HCT116 (cell line): ENCODE data around the gene INPP4A. TPM values are rescaled to one million over a fixed set of nuclear protein-coding genes. Genes with fewer than 3 reads are reported as not detected.

Experiments used
- ATAC-seq: fragments of 200-7000 bp; cut with Tn5 transposase; 2 replicates; pipeline ENCODE4 v1.9.1; 2020; ENCODE audit warnings: mild to moderate bottlenecking, moderate library complexity
- BruUV-seq: library from RNA; stranded (reverse); fragments of 400-500 nt; replicated peaks from 2 replicates; lab custom pipeline; 2021; lab: Mats Ljungman, UMichigan
- CTCF ChIA-PET: fragments of 300-600 bp; sonication (Branson Sonifier 250); formaldehyde crosslinking; loops from one replicate; lab custom pipeline; 2021; ENCODE audit warnings: antibody characterized with exemption; lab: Charles Lee
- POLR2A ChIA-PET: fragments of 300-600, 350-600 bp; sonication (Branson Sonifier 250); formaldehyde crosslinking; loops from one replicate; lab custom pipeline; 2021; ENCODE audit warnings: antibody characterized with exemption; lab: Charles Lee
- RAD21 ChIA-PET, 2 experiments: fragments of 300-600 bp; sonication (Branson Sonifier 250); formaldehyde crosslinking; loops; one replicate each; lab custom pipeline; 2023; ENCODE audit warnings: low total read pairs in 2 of 2; ENCODE audit not compliant: uncharacterized antibody in 2 of 2, unreplicated experiment in 2 of 2, low non-redundant PET in 1 of 2; lab: Charles Lee
- DNase-seq: peaks from one replicate; pipeline ENCODE4 v3.0.0-alpha.2; 2010; ENCODE audit warnings: low read depth, low spot score
- H2AFZ ChIP-seq: fragments of 200-600 bp; shearing (Covaris generic), sonication (generic); 2 replicates; pipeline ENCODE4 v1.6.1; 2017; ENCODE audit warnings: low read depth, mixed run types, mixed read lengths, antibody characterized with exemption, low read length; ENCODE audit not compliant: poor library complexity, severe bottlenecking
- H3K27ac ChIP-seq: 2 replicates; pipeline ENCODE4 v1.5.1; 2012; ENCODE audit warnings: low read depth, low read length
- H3K27me3 ChIP-seq: fragments of 200-600 bp; sonication (generic); 2 replicates; pipeline ENCODE4 v1.6.1; 2016; ENCODE audit warnings: mixed run types, low read length, mixed read lengths; ENCODE audit not compliant: insufficient read depth
- H3K36me3 ChIP-seq, 2 experiments: fragments of 200-500 bp in 1 of 2; fragments of 200-600 bp in 1 of 2; sonication (Bioruptor generic) in 1 of 2; sonication (generic) in 1 of 2; 2 replicates each; pipeline versions ENCODE4 v1.5.1 to v1.6.1; 2014 to 2016; ENCODE audit warnings: low read length in 2 of 2, inconsistent platforms in 1 of 2, mixed read lengths in 1 of 2, mixed run types in 1 of 2; ENCODE audit not compliant: insufficient read depth in 2 of 2, control insufficient read depth in 1 of 2
- H3K4me1 ChIP-seq, 2 experiments: fragments of 200-600 bp in 1 of 2; sonication (generic) in 1 of 2; 2 replicates each; pipeline versions ENCODE4 v1.5.1 to v1.6.1; 2012 to 2017; ENCODE audit warnings: low read length in 2 of 2, inconsistent platforms in 1 of 2, mild to moderate bottlenecking in 1 of 2, mixed read lengths in 1 of 2, mixed run types in 1 of 2, moderate library complexity in 1 of 2; ENCODE audit not compliant: insufficient read depth in 2 of 2, control insufficient read depth in 1 of 2
- H3K4me2 ChIP-seq: fragments of 200-600 bp; sonication (generic); 2 replicates; pipeline ENCODE4 v1.6.1; 2017; ENCODE audit warnings: mixed run types, low read length, mixed read lengths
- H3K4me3 ChIP-seq, 2 experiments: fragments of 200-600 bp in 1 of 2; sonication (generic) in 1 of 2; replicated peaks in 1 of 2; 2 replicates each; pipeline ENCODE4 v1.5.1; 2011 to 2016; ENCODE audit warnings: low read length in 2 of 2, control low read depth in 1 of 2, low read depth in 1 of 2, mild to moderate bottlenecking in 1 of 2, mixed read lengths in 1 of 2, mixed run types in 1 of 2
- H3K79me2 ChIP-seq: fragments of 200-600 bp; sonication (generic); 2 replicates; pipeline ENCODE4 v1.6.1; 2017; ENCODE audit warnings: mild to moderate bottlenecking, mixed run types, low read length, moderate library complexity, mixed read lengths; ENCODE audit not compliant: insufficient read depth
- H3K9ac ChIP-seq: fragments of 200-600 bp; sonication (generic); 2 replicates; pipeline ENCODE4 v1.6.1; 2016; ENCODE audit warnings: low read length, mixed read lengths
- H3K9me2 ChIP-seq: fragments of 200-600 bp; sonication (generic), shearing (Covaris generic); 2 replicates; pipeline ENCODE4 v1.6.1; 2017; ENCODE audit warnings: mixed run types, mild to moderate bottlenecking, moderate library complexity; ENCODE audit not compliant: insufficient read depth
- H3K9me3 ChIP-seq, 2 experiments: fragments of 200-500 bp in 1 of 2; fragments of 200-600 bp in 1 of 2; sonication (Bioruptor generic) in 1 of 2; sonication (generic) in 1 of 2; 2 replicates each; pipeline ENCODE4 v1.6.1; 2014 to 2017; ENCODE audit warnings: low read length in 2 of 2, mixed read lengths in 2 of 2, inconsistent platforms in 1 of 2, low read depth in 1 of 2, mild to moderate bottlenecking in 1 of 2, mixed run types in 1 of 2, moderate library complexity in 1 of 2; ENCODE audit not compliant: control insufficient read depth in 1 of 2, insufficient read depth in 1 of 2
- H4K20me1 ChIP-seq: fragments of 200-600 bp; sonication (generic), shearing (Covaris generic); 2 replicates; pipeline ENCODE4 v1.6.1; 2017; ENCODE audit warnings: mixed run types, mild to moderate bottlenecking, moderate library complexity; ENCODE audit not compliant: insufficient read depth
- CBX3 ChIP-seq: IDR thresholded peaks from 2 replicates; pipeline ENCODE4 v1.6.1; 2012; ENCODE audit warnings: low read depth
- ELF1 ChIP-seq: IDR thresholded peaks from 2 replicates; pipeline ENCODE4 v1.6.1; 2012; ENCODE audit warnings: low read depth, borderline replicate concordance
- FOSL1 ChIP-seq: IDR thresholded peaks from 2 replicates; pipeline ENCODE4 v1.6.1; 2012; ENCODE audit warnings: low read depth
- SIN3A ChIP-seq: IDR thresholded peaks from 2 replicates; pipeline ENCODE4 v1.6.1; 2012; ENCODE audit warnings: low read depth
- SP1 ChIP-seq: IDR thresholded peaks from 2 replicates; pipeline ENCODE4 v1.6.1; 2012; ENCODE audit warnings: low read depth
- ZFX ChIP-seq: fragments of 450-650 bp; IDR thresholded peaks from 2 replicates; pipeline ENCODE4 v1.6.1; 2017
- intact Hi-C: fragments of 100-400 bp; cut with micrococcal nuclease; formaldehyde crosslinking; loops from 2 replicates; pipeline ENCODE4 v1.10.0; 2022
- total RNA-seq: library from RNA; stranded (reverse); gene quantifications from one replicate; pipeline ENCODE4 v1.2.1, GENCODE V29; 2021; ENCODE audit not compliant: unreplicated experiment
- TF ChIP-seq, protein P1 (sequence below): IDR thresholded peaks from 2 replicates; pipeline ENCODE4 v1.6.1; 2011; ENCODE audit warnings: mild to moderate bottlenecking, low read length, moderate library complexity; ENCODE audit not compliant: insufficient replicate concordance; ENCODE audit errors: extremely low read depth
- TF ChIP-seq, protein P2 (sequence below): IDR thresholded peaks from 2 replicates; pipeline ENCODE4 v1.6.1; 2012
- TF ChIP-seq, protein P3 (sequence below): IDR thresholded peaks from 2 replicates; pipeline ENCODE4 v1.6.1; 2012

INPP4A gene
- total RNA-seq, 1 experiment from 2014 or later, result 18.5 TPM

- BruUV-seq, result no TSS peak
- ChIA-PET POLR2A (no interaction called here), CTCF (no interaction called here), RAD21 (no interaction called here)
- TF ChIP-seq FOSL1, result no peak
- no peak for TF ChIP-seq ZFX
- TF ChIP-seq, protein P1, sequence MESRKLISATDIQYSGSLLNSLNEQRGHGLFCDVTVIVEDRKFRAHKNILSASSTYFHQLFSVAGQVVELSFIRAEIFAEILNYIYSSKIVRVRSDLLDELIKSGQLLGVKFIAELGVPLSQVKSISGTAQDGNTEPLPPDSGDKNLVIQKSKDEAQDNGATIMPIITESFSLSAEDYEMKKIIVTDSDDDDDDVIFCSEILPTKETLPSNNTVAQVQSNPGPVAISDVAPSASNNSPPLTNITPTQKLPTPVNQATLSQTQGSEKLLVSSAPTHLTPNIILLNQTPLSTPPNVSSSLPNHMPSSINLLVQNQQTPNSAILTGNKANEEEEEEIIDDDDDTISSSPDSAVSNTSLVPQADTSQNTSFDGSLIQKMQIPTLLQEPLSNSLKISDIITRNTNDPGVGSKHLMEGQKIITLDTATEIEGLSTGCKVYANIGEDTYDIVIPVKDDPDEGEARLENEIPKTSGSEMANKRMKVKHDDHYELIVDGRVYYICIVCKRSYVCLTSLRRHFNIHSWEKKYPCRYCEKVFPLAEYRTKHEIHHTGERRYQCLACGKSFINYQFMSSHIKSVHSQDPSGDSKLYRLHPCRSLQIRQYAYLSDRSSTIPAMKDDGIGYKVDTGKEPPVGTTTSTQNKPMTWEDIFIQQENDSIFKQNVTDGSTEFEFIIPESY, result no peak
- TF ChIP-seq, protein P2, sequence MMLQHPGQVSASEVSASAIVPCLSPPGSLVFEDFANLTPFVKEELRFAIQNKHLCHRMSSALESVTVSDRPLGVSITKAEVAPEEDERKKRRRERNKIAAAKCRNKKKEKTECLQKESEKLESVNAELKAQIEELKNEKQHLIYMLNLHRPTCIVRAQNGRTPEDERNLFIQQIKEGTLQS, result no peak
- no peak for TF ChIP-seq SIN3A
- TF ChIP-seq, protein P3, sequence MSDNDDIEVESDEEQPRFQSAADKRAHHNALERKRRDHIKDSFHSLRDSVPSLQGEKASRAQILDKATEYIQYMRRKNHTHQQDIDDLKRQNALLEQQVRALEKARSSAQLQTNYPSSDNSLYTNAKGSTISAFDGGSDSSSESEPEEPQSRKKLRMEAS, result no peak
- TF ChIP-seq ELF1, result no peak
- TF ChIP-seq SP1, result no peak
- no peak for TF ChIP-seq CBX3
- Histone ChIP-seq H3K4me2 (no peak overlapping the region), H2AFZ (no peak overlapping the region), H3K9me3 (no peaks in the 10 kb centered on the region), H3K4me3 (no peak overlapping the region), H4K20me1 (no peaks in the 10 kb centered on the region), H3K79me2 (no peaks in the 10 kb centered on the region; the same call in none of the 2 replicates), H3K4me1 (peaks cover 0 to 15% of the 10 kb centered on the region in 2 experiments; a peak in 1 of 4 replicates), H3K9ac (no peak overlapping the region), H3K27me3 (no peaks in the 10 kb centered on the region), H3K9me2 (no peaks in the 10 kb centered on the region), H3K27ac (no peak overlapping the region), H3K36me3 (no peaks in the 10 kb centered on the region)
- DNase-seq, result no peak
- intact Hi-C loops, result no loop called here
- no peak for ATAC-seq
Observed at GRCh38 chr2:98482362-98482761, 37.7 kb downstream of the INPP4A start.
